GM19351 (cell line): ENCODE data around the gene ALDH3B1.
A peak's percentile ranks its signal among the peaks of the same experiment; 100 is the strongest.

Experiments used
- ATAC-seq: cut with Tn5 transposase; IDR thresholded peaks from one replicate; pipeline ENCODE4 v1.9.1; 2021; ENCODE audit warnings: mild to moderate bottlenecking, moderate library complexity; ENCODE audit not compliant: unreplicated experiment

The ALDH3B1 gene

GRCh38 chr11:67996622-67997474 is 13.3 kb upstream of the ALDH3B1 start:
- ATAC-seq: no peak

DNA sequence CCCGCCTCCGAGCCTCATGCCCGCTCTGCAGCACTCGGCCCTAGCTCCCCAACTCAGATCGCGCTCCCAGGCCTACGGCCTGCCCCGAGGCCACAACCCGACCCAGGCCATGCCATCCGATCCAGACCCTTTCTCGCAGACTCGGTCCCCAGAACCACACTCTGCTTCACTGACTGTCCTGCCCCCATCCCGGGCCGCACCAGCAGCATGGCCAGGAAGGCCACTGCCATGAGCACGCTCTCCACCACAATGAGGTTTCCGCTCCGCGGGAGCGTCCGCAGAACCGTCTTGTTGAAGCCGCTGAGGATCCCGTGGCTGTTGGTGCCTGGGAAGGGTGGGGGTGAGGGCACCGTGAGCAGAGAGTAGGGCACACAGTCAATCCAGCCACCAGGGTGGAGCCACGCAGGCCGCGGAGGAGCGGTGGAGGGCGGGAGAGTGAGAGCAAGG is 12.6 kb upstream of the ALDH3B1 start:
- no peak for ATAC-seq

GRCh38 chr11:67998150-67999045 is 11.7 kb upstream of the ALDH3B1 start:
- no peak for ATAC-seq

DNA sequence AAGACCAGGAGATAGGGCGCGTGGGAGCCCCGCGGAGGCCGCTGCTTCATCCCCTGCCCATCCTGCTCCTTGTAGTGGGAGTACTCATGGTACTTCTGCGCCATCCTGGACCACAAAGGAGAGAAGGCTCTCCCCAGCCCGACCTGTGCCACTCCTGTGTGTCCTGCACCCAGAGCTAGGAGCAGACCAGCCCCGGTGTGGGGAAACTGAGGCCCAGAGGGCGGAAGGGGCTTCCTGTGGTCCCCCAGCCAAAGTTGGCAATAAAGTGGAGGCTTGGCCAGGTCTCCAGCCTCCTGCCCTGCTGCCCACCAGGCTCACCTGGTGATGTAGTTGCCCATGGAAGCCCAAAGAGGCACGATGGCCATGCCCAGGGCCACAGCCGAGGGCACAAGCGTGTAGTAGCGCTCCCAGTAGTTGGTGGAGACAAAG is 10.9 kb upstream of the ALDH3B1 start:
- ATAC-seq: no peak

GRCh38 chr11:67999704-68000103 is 10.4 kb upstream of the ALDH3B1 start:
- ATAC-seq: no peak

GRCh38 chr11:68002575-68002937 is 7.6 kb upstream of the ALDH3B1 start:
- no peak for ATAC-seq

- ATAC-seq: peak; percentile 42
These were observed 6.9 kb upstream of the ALDH3B1 start for GRCh38 chr11:68002938-68003845.

GRCh38 chr11:68003846-68004550 is 6.1 kb upstream of the ALDH3B1 start, which contains the start of gene UNC93B1:
TSS of gene UNC93B1 (minus strand) at chr11:68004097. CDS start at chr11:68004043, 54 bp downstream.
- peak; percentile 69 for ATAC-seq

- ATAC-seq: no peak
These were observed 5.4 kb upstream of the ALDH3B1 start for GRCh38 chr11:68004551-68005335.

GRCh38 chr11:68006606-68007166 is 3.4 kb upstream of the ALDH3B1 start:
- no peak for ATAC-seq

DNA sequence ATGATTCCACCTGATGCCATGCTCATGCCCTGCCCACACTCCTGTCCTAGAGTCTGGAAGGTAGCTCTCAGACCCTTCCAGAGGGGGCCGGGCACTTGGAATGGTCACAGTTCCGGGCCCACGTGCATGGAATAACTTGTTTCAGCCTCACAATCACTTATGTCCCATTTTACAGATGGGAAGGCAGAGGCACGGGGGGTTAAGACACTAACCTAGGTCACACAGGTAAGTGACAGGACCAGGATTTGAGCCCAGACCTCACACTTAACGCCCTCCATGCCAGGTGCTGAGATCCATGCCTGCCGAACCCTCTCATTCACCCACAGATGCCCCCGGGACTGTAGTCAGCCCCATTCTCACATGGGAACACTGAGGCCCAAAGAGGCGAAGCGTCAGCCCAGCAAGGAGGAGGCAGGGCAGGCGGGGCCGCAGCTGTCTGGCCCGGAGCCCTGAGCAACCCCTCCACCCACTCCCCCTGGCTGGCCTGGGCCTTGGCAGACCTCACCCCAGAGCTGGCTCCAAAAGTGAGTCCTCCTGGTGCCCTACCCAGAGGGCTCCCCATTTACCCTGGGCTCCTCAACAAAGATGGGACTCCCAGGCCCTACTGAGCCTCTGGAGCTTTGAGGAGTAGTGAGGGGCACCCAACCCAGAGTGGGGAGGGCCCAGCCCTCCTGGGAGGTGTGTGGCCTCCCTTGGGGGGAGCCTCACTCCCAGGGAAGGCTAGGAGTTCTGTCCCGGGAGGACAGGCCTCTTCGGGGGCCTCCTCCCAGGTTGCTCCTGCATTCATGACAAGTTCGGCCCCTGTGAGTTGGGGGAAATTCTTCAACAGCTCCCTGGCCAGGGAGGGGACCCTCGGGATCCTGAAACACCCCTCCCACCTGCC is 2.4 kb upstream of the ALDH3B1 start:
- no peak for ATAC-seq

GRCh38 chr11:68008381-68009337 is 1.5 kb upstream of the ALDH3B1 start:
- no peak for ATAC-seq

DNA sequence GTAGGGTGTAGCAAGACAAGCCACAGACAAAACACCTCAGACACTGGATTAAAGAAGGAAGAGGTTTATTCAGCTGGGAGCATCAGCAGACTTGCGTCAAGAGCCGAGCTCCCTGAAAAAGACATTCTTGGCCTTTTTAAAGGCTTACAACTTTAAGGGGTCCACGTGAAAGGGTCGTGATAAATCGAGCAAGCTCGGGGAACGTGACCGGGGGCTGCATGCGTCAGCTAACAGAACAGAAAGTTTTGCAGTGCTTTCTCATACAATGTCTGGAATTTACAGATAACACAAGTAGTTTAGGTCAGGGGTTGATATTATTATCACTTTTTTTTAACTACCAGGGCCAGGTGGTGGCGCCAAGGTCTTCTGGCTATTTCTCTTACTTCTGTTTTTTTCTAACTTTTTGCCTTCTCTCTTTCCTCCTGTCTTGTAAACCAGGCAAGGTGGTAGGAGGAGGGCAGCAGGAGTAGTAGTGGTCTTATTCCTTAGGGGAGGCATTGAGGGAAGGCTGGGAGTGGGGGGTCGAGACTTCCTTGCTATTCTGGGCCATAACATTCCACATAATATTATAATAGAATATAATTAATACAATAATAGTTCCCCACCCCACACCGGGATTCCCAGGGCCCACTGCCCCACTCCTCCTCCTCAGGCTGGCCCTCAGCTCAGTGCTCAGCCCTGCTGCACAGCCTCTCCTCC is 587 bp upstream of the ALDH3B1 start:
- no peak for ATAC-seq

DNA sequence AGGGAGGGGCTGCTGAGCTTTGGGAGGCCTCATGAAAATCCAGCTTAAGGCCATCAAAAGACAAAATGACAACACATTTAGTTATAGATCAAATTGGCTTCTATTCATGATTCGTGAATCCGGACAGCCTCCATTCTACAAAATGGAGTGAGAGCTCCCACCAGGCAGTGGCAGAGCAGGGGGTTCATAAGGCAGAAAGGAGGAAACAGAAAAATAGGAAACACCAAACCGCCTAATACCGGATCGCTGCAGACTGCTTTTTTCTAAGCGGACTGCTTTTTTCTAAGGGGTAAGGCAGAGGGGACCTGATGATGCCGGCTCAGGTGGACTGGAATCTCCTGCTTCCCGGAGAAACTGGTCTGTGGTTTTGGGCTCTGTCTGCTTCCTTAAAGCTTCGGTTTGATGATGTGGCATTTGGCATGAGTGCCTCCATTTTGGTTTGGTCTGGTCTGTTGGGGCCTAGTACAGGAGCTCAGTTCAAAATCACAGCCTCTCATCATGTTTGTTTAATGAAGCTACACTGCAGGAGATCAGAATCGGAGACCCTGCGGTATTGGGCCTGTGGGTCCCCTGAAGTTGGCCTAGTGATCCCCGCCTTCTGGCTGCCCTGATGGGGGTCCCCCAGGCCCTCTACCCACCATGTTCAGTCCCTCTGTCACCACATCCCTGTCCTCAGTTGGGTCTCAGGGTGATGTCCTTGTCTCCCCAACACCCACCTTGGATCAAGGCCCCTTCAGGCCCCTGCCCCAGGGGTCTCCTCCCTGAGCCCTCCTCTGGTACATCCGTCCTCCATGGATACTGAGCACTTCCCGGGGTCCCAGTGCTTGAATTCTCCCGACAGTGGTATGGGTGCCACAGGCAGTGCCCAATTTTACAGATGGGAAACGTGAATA is 1.2 kb downstream of the ALDH3B1 start:
- ATAC-seq: no peak
